ENCODE measurements around the gene TTC28.

The TTC28 gene

GRCh38 chr22:28180804-28181731 is 498.6 kb downstream of the TTC28 start (continued):
- TF ChIP-seq ZNF394 (tag by site-specific recombination; IDR thresholded peaks at IDR 0.05; ENCODE audit: borderline replicate concordance) (no peak), IKZF3 (tag by site-specific recombination; IDR thresholded peaks at IDR 0.05) (peak; percentile 9; the same call in 1 of the 2 replicates), ZNF658 (tag by site-specific recombination; IDR thresholded peaks at IDR 0.05) (no peak), BCL11B (tag by site-specific recombination; IDR thresholded peaks at IDR 0.05; ENCODE audit: low read depth) (0 out of 2 replicates have a peak, but pooled peaks have one; percentile 17), ZNF366 (tag by site-specific recombination; conservative IDR thresholded peaks at IDR 0.05) (0 out of 2 replicates have a peak, but pooled peaks have one; percentile 17), ZNF707 (tag by site-specific recombination; IDR thresholded peaks at IDR 0.05) (no peak), KLF1 (tag by site-specific recombination; IDR thresholded peaks at IDR 0.05) (no peak)

DNA sequence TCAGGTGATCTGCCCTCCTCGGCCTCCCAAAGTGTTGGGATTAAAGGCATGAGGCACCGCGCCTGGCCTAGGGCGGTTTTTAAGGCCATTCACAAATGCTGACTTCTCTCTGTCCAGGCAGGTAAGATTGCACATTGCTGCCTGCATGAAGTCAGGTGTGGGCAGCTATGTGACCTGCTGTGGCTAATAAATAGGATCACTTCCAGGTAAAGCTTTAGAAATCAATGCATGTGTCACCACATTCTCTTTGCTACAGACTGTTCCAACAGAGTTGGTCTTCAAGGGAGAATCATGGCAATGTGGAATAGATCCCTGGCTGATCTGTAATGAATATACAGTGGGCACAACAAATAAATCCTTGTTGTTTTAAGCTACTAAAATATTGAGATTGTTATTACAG is 500.2 kb downstream of the TTC28 start:
- ChIA-PET CTCF (interaction anchor here (0.5 to 0.8 kb wide), 3 partner anchors 50 to 1501 kb away, joined by 3 read pairs; no protein-coding TSS in a partner anchor), POLR2A (no interaction called here)
- TF ChIP-seq, protein P1, sequence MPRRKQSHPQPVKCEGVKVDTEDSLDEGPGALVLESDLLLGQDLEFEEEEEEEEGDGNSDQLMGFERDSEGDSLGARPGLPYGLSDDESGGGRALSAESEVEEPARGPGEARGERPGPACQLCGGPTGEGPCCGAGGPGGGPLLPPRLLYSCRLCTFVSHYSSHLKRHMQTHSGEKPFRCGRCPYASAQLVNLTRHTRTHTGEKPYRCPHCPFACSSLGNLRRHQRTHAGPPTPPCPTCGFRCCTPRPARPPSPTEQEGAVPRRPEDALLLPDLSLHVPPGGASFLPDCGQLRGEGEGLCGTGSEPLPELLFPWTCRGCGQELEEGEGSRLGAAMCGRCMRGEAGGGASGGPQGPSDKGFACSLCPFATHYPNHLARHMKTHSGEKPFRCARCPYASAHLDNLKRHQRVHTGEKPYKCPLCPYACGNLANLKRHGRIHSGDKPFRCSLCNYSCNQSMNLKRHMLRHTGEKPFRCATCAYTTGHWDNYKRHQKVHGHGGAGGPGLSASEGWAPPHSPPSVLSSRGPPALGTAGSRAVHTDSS (tag by site-specific recombination; IDR thresholded peaks at IDR 0.05) = no peak
- TF ChIP-seq KLF16 (tag by site-specific recombination; IDR thresholded peaks at IDR 0.05) (no peak), FEZF1 (tag by site-specific recombination; IDR thresholded peaks at IDR 0.05) (no peak), ZNF600 (tag by site-specific recombination; IDR thresholded peaks at IDR 0.05) (no peak), ZNF148 (tag by site-specific recombination; IDR thresholded peaks at IDR 0.05; ENCODE audit: borderline replicate concordance) (no peak), ZNF792 (tag by site-specific recombination; IDR thresholded peaks at IDR 0.05) (no peak), EGR2 (tag by site-specific recombination; IDR thresholded peaks at IDR 0.05; ENCODE audit: low read depth) (no peak), HOXC10 (CRISPR knock-in tag; IDR thresholded peaks at IDR 0.05) (no peak), ZNF350 (tag by site-specific recombination; IDR thresholded peaks at IDR 0.05) (no peak), ZFP41 (tag by site-specific recombination; IDR thresholded peaks at IDR 0.05; ENCODE audit: borderline replicate concordance) (no peak), ZBTB26 (tag by site-specific recombination; optimal IDR thresholded peaks at IDR 0.05) (no peak), ZNF112 (tag by site-specific recombination; IDR thresholded peaks at IDR 0.05) (no peak)
- no peak overlapping the region for H3K4me3 ChIP-seq (ENCODE audit: low read depth, low read length)
- no peak overlapping the region for H3K27ac ChIP-seq (ENCODE audit: extremely low read depth, low read depth, low read length)
- H3K4me1 ChIP-seq (ENCODE audit: control insufficient read depth, insufficient read depth, low read length) = peaks cover 4% of the 10 kb centered on the region
- H3K9me3 ChIP-seq (ENCODE audit: control insufficient read depth, insufficient read depth, low read depth, low read length) = no peaks in the 10 kb centered on the region
- no peaks in the 10 kb centered on the region for H3K36me3 ChIP-seq (ENCODE audit: control insufficient read depth in 2 of 2, insufficient read depth in 1 of 2, low read length in 2 of 2)

Data from HEK293 (cell line).